ENCODE measurements around the gene SLC24A4. TPM values are rescaled to one million over a fixed set of nuclear protein-coding genes. Genes with fewer than 3 reads are reported as not detected.

SLC24A4 gene
- total RNA-seq, 1 experiment from 2014 or later = not detected

- no peaks in the 10 kb centered on the region for H3K9me2 ChIP-seq (replicated peaks; ENCODE audit: low read length)
- no peak overlapping the region for H3K4me2 ChIP-seq (ENCODE audit: low read length)
- H3K79me2 ChIP-seq (ENCODE audit: low read length) = no peaks in the 10 kb centered on the region
- H3K4me1 ChIP-seq (ENCODE audit: insufficient read depth, low read length) = peaks cover 5% of the 10 kb centered on the region; the same call in 1 of the 2 replicates
- H4K20me1 ChIP-seq (ENCODE audit: low read length) = no peaks in the 10 kb centered on the region
- intact Hi-C loops (cut with micrococcal nuclease) = loop anchor here (10.0 kb wide), 1 partner anchor 233 kb away; no protein-coding TSS in a partner anchor
- peak; percentile 64 for ATAC-seq
- no TSS peak for BruUV-seq (replicated peaks)
- H3K36me3 ChIP-seq (ENCODE audit: low read depth, low read length) = no peaks in the 10 kb centered on the region
- H3K27ac ChIP-seq (ENCODE audit: low read length) = no peak overlapping the region
- DNase-seq = peak; percentile 44
- TF ChIP-seq EZH2phosphoT487 (IDR thresholded peaks at IDR 0.05; ENCODE audit: borderline replicate concordance, low read length) (no peak), EZH2 (IDR thresholded peaks at IDR 0.05; ENCODE audit: low read length, unreplicated experiment) (no peak), CTCF (conservative IDR thresholded peaks at IDR 0.05; ENCODE audit: low read depth, low read length) (no peak)
- no peak overlapping the region for H2AFZ ChIP-seq (ENCODE audit: low read length)
- H3K27me3 ChIP-seq (ENCODE audit: low read length) = no peaks in the 10 kb centered on the region
- ChIA-PET CTCF (no interaction called here), POLR2A (ENCODE audit: unreplicated experiment) (no interaction called here)
- no peak overlapping the region for H3K4me3 ChIP-seq (ENCODE audit: low read length)
- H3K9me3 ChIP-seq (ENCODE audit: low read length) = no peaks in the 10 kb centered on the region
- H3K9ac ChIP-seq (ENCODE audit: low read length) = no peak overlapping the region
- no peaks in the 10 kb centered on the region for H3F3A ChIP-seq (ENCODE audit: low read length, unreplicated experiment)
Measured at GRCh38 chr14:92387578-92387977, 64.6 kb downstream of the SLC24A4 start.

GRCh38 chr14:92389598-92390158, 66.7 kb downstream of the SLC24A4 start:
- Histone ChIP-seq H3K4me2 (ENCODE audit: low read length) (no peak overlapping the region), H3K9me3 (ENCODE audit: low read length) (no peaks in the 10 kb centered on the region), H3K27me3 (ENCODE audit: low read length) (no peaks in the 10 kb centered on the region), H3K36me3 (ENCODE audit: low read depth, low read length) (no peaks in the 10 kb centered on the region), H3K4me1 (ENCODE audit: insufficient read depth, low read length) (peaks cover 5% of the 10 kb centered on the region; the same call in 1 of the 2 replicates), H3K27ac (ENCODE audit: low read length) (no peak overlapping the region), H3K9ac (ENCODE audit: low read length) (no peak overlapping the region), H4K20me1 (ENCODE audit: low read length) (no peaks in the 10 kb centered on the region), H3F3A (ENCODE audit: low read length, unreplicated experiment) (no peaks in the 10 kb centered on the region), H3K9me2 (replicated peaks; ENCODE audit: low read length) (no peaks in the 10 kb centered on the region), H3K4me3 (ENCODE audit: low read length) (no peak overlapping the region), H2AFZ (ENCODE audit: low read length) (no peak overlapping the region), H3K79me2 (ENCODE audit: low read length) (no peaks in the 10 kb centered on the region)
- DNase-seq = no peak
- no TSS peak for BruUV-seq (replicated peaks)
- ChIA-PET POLR2A (ENCODE audit: unreplicated experiment) (no interaction called here), CTCF (no interaction called here)
- no peak for ATAC-seq
- TF ChIP-seq EZH2 (IDR thresholded peaks at IDR 0.05; ENCODE audit: low read length, unreplicated experiment) (no peak), EZH2phosphoT487 (IDR thresholded peaks at IDR 0.05; ENCODE audit: borderline replicate concordance, low read length) (no peak), CTCF (conservative IDR thresholded peaks at IDR 0.05; ENCODE audit: low read depth, low read length) (no peak)
- intact Hi-C loops (cut with micrococcal nuclease) = loop anchor here (10.0 kb wide), 1 partner anchor 235 kb away; no protein-coding TSS in a partner anchor

GRCh38 chr14:92391726-92392125, 68.8 kb downstream of the SLC24A4 start:
- H3K79me2 ChIP-seq (ENCODE audit: low read length) = no peaks in the 10 kb centered on the region
- H3K9me2 ChIP-seq (replicated peaks; ENCODE audit: low read length) = no peaks in the 10 kb centered on the region
- no peak overlapping the region for H2AFZ ChIP-seq (ENCODE audit: low read length)
- no peak for DNase-seq
- H3K9me3 ChIP-seq (ENCODE audit: low read length) = no peaks in the 10 kb centered on the region
- H3K4me3 ChIP-seq (ENCODE audit: low read length) = no peak overlapping the region
- TF ChIP-seq CTCF (conservative IDR thresholded peaks at IDR 0.05; ENCODE audit: low read depth, low read length) (no peak), EZH2 (IDR thresholded peaks at IDR 0.05; ENCODE audit: low read length, unreplicated experiment) (no peak), EZH2phosphoT487 (IDR thresholded peaks at IDR 0.05; ENCODE audit: borderline replicate concordance, low read length) (no peak)
- H3F3A ChIP-seq (ENCODE audit: low read length, unreplicated experiment) = no peaks in the 10 kb centered on the region
- H3K9ac ChIP-seq (ENCODE audit: low read length) = no peak overlapping the region
- no peak overlapping the region for H3K4me2 ChIP-seq (ENCODE audit: low read length)
- intact Hi-C loops (cut with micrococcal nuclease) = no loop called here
- POLR2A ChIA-PET (ENCODE audit: unreplicated experiment) = no interaction called here
- H3K36me3 ChIP-seq (ENCODE audit: low read depth, low read length) = no peaks in the 10 kb centered on the region
- no peak for ATAC-seq
- peaks cover 8% of the 10 kb centered on the region for H3K4me1 ChIP-seq (ENCODE audit: insufficient read depth, low read length)
- no TSS peak for BruUV-seq (replicated peaks)
- no peaks in the 10 kb centered on the region for H3K27me3 ChIP-seq (ENCODE audit: low read length)
- CTCF ChIA-PET = no interaction called here
- no peak overlapping the region for H3K27ac ChIP-seq (ENCODE audit: low read length)
- no peaks in the 10 kb centered on the region for H4K20me1 ChIP-seq (ENCODE audit: low read length)
